Measurements from ENCODE around the gene PTPN6. TPM values are rescaled to one million over a fixed set of nuclear protein-coding genes. Genes with fewer than 3 reads are reported as not detected.

Gene PTPN6
- polyA plus RNA-seq, 3 donors, result 449 to 764 (median 562) TPM

- H3K79me2 ChIP-seq (ENCODE audit: insufficient read depth, low read length), result peaks cover 7% of the 10 kb centered on the region
- H3K4me3 Mint-ChIP-seq, result peak overlapping the region; percentile 37 to 91
- peak overlapping the region in 1 of 3 experiments; percentile 76 for H3K4me3 ChIP-seq (replicated peaks in 1 of 3; ENCODE audit: low read depth in 2 of 3, low read length in 3 of 3)
- H3K9me3 Mint-ChIP-seq, result peaks cover 0 to 2% (median 0%) of the 10 kb centered on the region in 7 donors
- peak; percentile 82 to 89 (median 89) for DNase-seq
- H3K36me3 ChIP-seq (replicated peaks in 1 of 2; ENCODE audit: control insufficient read depth in 1 of 2, insufficient read depth in 2 of 2, low read length in 2 of 2), result no peaks in the 10 kb centered on the region
- H3K27me3 Mint-ChIP-seq (ENCODE audit: low read depth in 3 of 3), result peaks cover 0 to 2% (median 0%) of the 10 kb centered on the region in 3 donors
- H3K4me2 ChIP-seq (replicated peaks; ENCODE audit: extremely low read depth, low read length, poor library complexity, severe bottlenecking), result peak overlapping the region; percentile 83
- no peak for TF ChIP-seq CTCF (IDR thresholded peaks at IDR 0.05)
- H3K4me1 Mint-ChIP-seq, result peaks cover 56% of the 10 kb centered on the region
- peaks cover 1 to 3% of the 10 kb centered on the region in 2 donors for H3K36me3 Mint-ChIP-seq
- no peaks in the 10 kb centered on the region for H3K27me3 ChIP-seq (ENCODE audit: control insufficient read depth in 2 of 2, insufficient read depth in 2 of 2, low read length in 2 of 2)
- H3K27ac Mint-ChIP-seq, result peak overlapping the region; percentile 94 to 99 (median 98)
- peak overlapping the region; percentile 58 for H2AFZ ChIP-seq (ENCODE audit: insufficient read depth, low read depth, low read length, poor library complexity, severe bottlenecking)
- peak overlapping the region; percentile 63 for H3K9ac ChIP-seq (ENCODE audit: insufficient read depth, low read length, poor library complexity, severe bottlenecking)
- WGBS (ENCODE audit: insufficient coverage), result 0% methylated on average over 8 of the region's 13 CpGs
- peak overlapping the region; percentile 76 to 89 for H3K27ac ChIP-seq (ENCODE audit: low read depth in 1 of 2, low read length in 2 of 2)
- no peaks in the 10 kb centered on the region for H3K9me3 ChIP-seq (replicated peaks in 1 of 2; ENCODE audit: control insufficient read depth in 1 of 2, insufficient read depth in 1 of 2, low read length in 2 of 2)
- intact Hi-C loops (cut with micrococcal nuclease), result loop anchor here in 1 of 2 donors (5.0 kb wide), 1 partner anchor 71 kb away; the partner anchor contains the start of gene SPSB2
- peaks cover 51 to 58% of the 10 kb centered on the region in 2 donors for H3K4me1 ChIP-seq (ENCODE audit: control insufficient read depth in 1 of 2, insufficient read depth in 2 of 2, low read length in 2 of 2)
- no peaks in the 10 kb centered on the region for H4K20me1 ChIP-seq (ENCODE audit: insufficient read depth, low read length)
Observed at GRCh38 chr12:6943389-6943721, 7.8 kb upstream of the PTPN6 start.

GRCh38 chr12:6943722-6944380 lies 7.3 kb upstream of the PTPN6 start, which contains the start of the genes C12orf57 and RNU7-1:
Gene C12orf57 (plus strand): TSS chr12:6944022. CDS start chr12:6944122, 100 bp downstream.
Gene RNU7-1 (plus strand): TSS chr12:6943816.
- peak; percentile 79 to 92 (median 91) for DNase-seq
- peaks cover 0 to 2% (median 0%) of the 10 kb centered on the region in 7 donors for H3K9me3 Mint-ChIP-seq
- WGBS (ENCODE audit: insufficient coverage), result 0% methylated on average over 27 of the region's 31 CpGs
- Histone ChIP-seq H3K9me3 (replicated peaks in 1 of 2; ENCODE audit: control insufficient read depth in 1 of 2, insufficient read depth in 1 of 2, low read length in 2 of 2) (no peaks in the 10 kb centered on the region), H3K4me2 (replicated peaks; ENCODE audit: extremely low read depth, low read length, poor library complexity, severe bottlenecking) (peak within 1 kb of the TSS; percentile 83), H3K36me3 (replicated peaks in 1 of 2; ENCODE audit: control insufficient read depth in 1 of 2, insufficient read depth in 2 of 2, low read length in 2 of 2) (no peaks in the 10 kb centered on the region), H3K27me3 (ENCODE audit: control insufficient read depth in 2 of 2, insufficient read depth in 2 of 2, low read length in 2 of 2) (no peaks in the 10 kb centered on the region), H3K27ac (ENCODE audit: low read depth in 1 of 2, low read length in 2 of 2) (peak within 1 kb of the TSS; percentile 76 to 89), H2AFZ (ENCODE audit: insufficient read depth, low read depth, low read length, poor library complexity, severe bottlenecking) (peak within 1 kb of the TSS; percentile 58), H3K9ac (ENCODE audit: insufficient read depth, low read length, poor library complexity, severe bottlenecking) (peak within 1 kb of the TSS; percentile 63), H3K79me2 (ENCODE audit: insufficient read depth, low read length) (peaks cover 9% of the 10 kb centered on the region), H3K4me3 (replicated peaks in 1 of 3; ENCODE audit: low read depth in 2 of 3, low read length in 3 of 3) (peak within 1 kb of the TSS; percentile 3 to 76 (median 48)), H4K20me1 (ENCODE audit: insufficient read depth, low read length) (no peaks in the 10 kb centered on the region), H3K4me1 (ENCODE audit: control insufficient read depth in 1 of 2, insufficient read depth in 2 of 2, low read length in 2 of 2) (peaks cover 55 to 61% of the 10 kb centered on the region in 2 donors)
- H3K27ac Mint-ChIP-seq, result peak within 1 kb of the TSS; percentile 94 to 99 (median 98)
- H3K4me3 Mint-ChIP-seq, result peak within 1 kb of the TSS; percentile 82 to 91
- intact Hi-C loops (cut with micrococcal nuclease), result loop anchor here (2.0 to 5.0 kb wide), 3 partner anchors 15 to 72 kb away; partner anchors contain the start of gene SPSB2 (in 1 of the 2)
- H3K4me1 Mint-ChIP-seq, result peaks cover 61% of the 10 kb centered on the region
- H3K27me3 Mint-ChIP-seq (ENCODE audit: low read depth in 3 of 3), result peaks cover 0 to 2% (median 0%) of the 10 kb centered on the region in 3 donors
- no peak for TF ChIP-seq CTCF (IDR thresholded peaks at IDR 0.05)
- H3K36me3 Mint-ChIP-seq, result peaks cover 1 to 3% of the 10 kb centered on the region in 2 donors

Measured in CD14-positive monocyte (primary cell).